ENCODE data around the gene SMIM41.

- TF ChIP-seq, protein P1, sequence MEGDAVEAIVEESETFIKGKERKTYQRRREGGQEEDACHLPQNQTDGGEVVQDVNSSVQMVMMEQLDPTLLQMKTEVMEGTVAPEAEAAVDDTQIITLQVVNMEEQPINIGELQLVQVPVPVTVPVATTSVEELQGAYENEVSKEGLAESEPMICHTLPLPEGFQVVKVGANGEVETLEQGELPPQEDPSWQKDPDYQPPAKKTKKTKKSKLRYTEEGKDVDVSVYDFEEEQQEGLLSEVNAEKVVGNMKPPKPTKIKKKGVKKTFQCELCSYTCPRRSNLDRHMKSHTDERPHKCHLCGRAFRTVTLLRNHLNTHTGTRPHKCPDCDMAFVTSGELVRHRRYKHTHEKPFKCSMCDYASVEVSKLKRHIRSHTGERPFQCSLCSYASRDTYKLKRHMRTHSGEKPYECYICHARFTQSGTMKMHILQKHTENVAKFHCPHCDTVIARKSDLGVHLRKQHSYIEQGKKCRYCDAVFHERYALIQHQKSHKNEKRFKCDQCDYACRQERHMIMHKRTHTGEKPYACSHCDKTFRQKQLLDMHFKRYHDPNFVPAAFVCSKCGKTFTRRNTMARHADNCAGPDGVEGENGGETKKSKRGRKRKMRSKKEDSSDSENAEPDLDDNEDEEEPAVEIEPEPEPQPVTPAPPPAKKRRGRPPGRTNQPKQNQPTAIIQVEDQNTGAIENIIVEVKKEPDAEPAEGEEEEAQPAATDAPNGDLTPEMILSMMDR (IDR thresholded peaks at IDR 0.05), result no peak
- TF ChIP-seq ZFX (IDR thresholded peaks at IDR 0.05; ENCODE audit: borderline replicate concordance), result no peak
Observed at GRCh38 chr12:52145228-52146088, 66.0 kb downstream of the SMIM41 start.

Measured in 22Rv1 (cell line).